ENCODE measurements around the gene SUCLA2.

Gene SUCLA2

GRCh38 chr13:48000559-48001113 is 437 bp downstream of the SUCLA2 start:
- TF ChIP-seq CTCF (IDR thresholded peaks at IDR 0.05; ENCODE audit: low read depth, low read length): no peak
- peak overlapping the region; percentile 100 for H3K4me3 ChIP-seq (replicated peaks in 1 of 2; ENCODE audit: low read depth in 2 of 2, low read length in 2 of 2)
- peak; percentile 7 to 22 for DNase-seq (ENCODE audit: low read depth in 2 of 2)

GRCh38 chr13:47999973-48000372 is 1.1 kb downstream of the SUCLA2 start:
- TF ChIP-seq CTCF (IDR thresholded peaks at IDR 0.05; ENCODE audit: low read depth, low read length): no peak
- H3K4me3 ChIP-seq (replicated peaks in 1 of 2; ENCODE audit: low read depth in 2 of 2, low read length in 2 of 2): peak overlapping the region; percentile 100
- DNase-seq (ENCODE audit: low read depth in 2 of 2): peak in 1 of 2 donors; percentile 7

- no peak for DNase-seq (ENCODE audit: low read depth in 2 of 2)
- TF ChIP-seq CTCF (IDR thresholded peaks at IDR 0.05; ENCODE audit: low read depth, low read length): no peak
- H3K4me3 ChIP-seq (replicated peaks in 1 of 2; ENCODE audit: low read depth in 2 of 2, low read length in 2 of 2): no peak overlapping the region
Observed at GRCh38 chr13:47997384-47997783, 3.7 kb downstream of the SUCLA2 start.

- no peak for TF ChIP-seq CTCF (IDR thresholded peaks at IDR 0.05; ENCODE audit: low read depth, low read length)
- DNase-seq (ENCODE audit: low read depth in 2 of 2): no peak
- H3K4me3 ChIP-seq (replicated peaks in 1 of 2; ENCODE audit: low read depth in 2 of 2, low read length in 2 of 2): no peak overlapping the region
Observed at GRCh38 chr13:47991859-47992258, 9.2 kb downstream of the SUCLA2 start.

GRCh38 chr13:47990920-47991466 is 10.1 kb downstream of the SUCLA2 start:
- H3K4me3 ChIP-seq (replicated peaks in 1 of 2; ENCODE audit: low read depth in 2 of 2, low read length in 2 of 2): no peak overlapping the region
- DNase-seq (ENCODE audit: low read depth in 2 of 2): no peak
- no peak for TF ChIP-seq CTCF (IDR thresholded peaks at IDR 0.05; ENCODE audit: low read depth, low read length)

GRCh38 chr13:47990427-47990826 is 10.6 kb downstream of the SUCLA2 start:
- no peak overlapping the region for H3K4me3 ChIP-seq (replicated peaks in 1 of 2; ENCODE audit: low read depth in 2 of 2, low read length in 2 of 2)
- DNase-seq (ENCODE audit: low read depth in 2 of 2): no peak
- TF ChIP-seq CTCF (IDR thresholded peaks at IDR 0.05; ENCODE audit: low read depth, low read length): no peak

- no peak for DNase-seq (ENCODE audit: low read depth in 2 of 2)
- no peak overlapping the region for H3K4me3 ChIP-seq (replicated peaks in 1 of 2; ENCODE audit: low read depth in 2 of 2, low read length in 2 of 2)
- TF ChIP-seq CTCF (IDR thresholded peaks at IDR 0.05; ENCODE audit: low read depth, low read length): no peak
Observed at GRCh38 chr13:47983070-47983469, 18.0 kb downstream of the SUCLA2 start.

Data from cardiac fibroblast (primary cell).